Testis (tissue), 2 donors: ENCODE measurements around the gene PSEN1.

Experiments used
- POLR2A ChIP-seq: fragments of 450-650 bp; IDR thresholded peaks from one replicate; pipeline ENCODE4 v1.6.1; 2017; ENCODE audit warnings: antibody characterized with exemption, mild to moderate bottlenecking, moderate library complexity
- TF ChIP-seq, protein P1 (sequence below), 3 experiments: fragments of 450-650 bp in 2 of 3; fragments of 200-600 bp in 1 of 3; sonication (generic) in 1 of 3; IDR thresholded peaks; one replicate each; pipeline ENCODE4 v1.5.1; 2016 to 2019; ENCODE audit warnings: antibody characterized with exemption in 3 of 3, mild to moderate bottlenecking in 2 of 3, moderate library complexity in 1 of 3

DNA sequence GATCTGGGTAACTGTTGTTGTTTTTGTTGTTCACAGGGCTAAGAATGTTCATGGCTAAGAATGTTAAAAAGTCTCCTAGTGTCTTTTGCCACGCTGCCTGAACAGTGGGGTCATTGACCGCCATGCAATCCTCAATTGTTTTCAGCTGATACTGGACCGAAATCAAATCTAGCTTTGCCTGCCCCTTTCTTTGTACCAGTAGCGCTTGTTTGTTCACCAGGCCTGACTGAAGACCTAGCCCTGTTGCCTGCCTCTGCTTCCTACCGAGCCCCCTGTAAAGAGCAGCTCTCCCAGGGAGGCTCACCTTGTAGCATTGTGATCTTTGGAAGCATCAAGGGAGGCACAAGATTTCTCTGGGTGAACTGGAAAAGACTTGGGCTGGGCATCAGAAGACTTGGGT is 6.7 kb downstream of the PSEN1 start:
- TF ChIP-seq, protein P1, sequence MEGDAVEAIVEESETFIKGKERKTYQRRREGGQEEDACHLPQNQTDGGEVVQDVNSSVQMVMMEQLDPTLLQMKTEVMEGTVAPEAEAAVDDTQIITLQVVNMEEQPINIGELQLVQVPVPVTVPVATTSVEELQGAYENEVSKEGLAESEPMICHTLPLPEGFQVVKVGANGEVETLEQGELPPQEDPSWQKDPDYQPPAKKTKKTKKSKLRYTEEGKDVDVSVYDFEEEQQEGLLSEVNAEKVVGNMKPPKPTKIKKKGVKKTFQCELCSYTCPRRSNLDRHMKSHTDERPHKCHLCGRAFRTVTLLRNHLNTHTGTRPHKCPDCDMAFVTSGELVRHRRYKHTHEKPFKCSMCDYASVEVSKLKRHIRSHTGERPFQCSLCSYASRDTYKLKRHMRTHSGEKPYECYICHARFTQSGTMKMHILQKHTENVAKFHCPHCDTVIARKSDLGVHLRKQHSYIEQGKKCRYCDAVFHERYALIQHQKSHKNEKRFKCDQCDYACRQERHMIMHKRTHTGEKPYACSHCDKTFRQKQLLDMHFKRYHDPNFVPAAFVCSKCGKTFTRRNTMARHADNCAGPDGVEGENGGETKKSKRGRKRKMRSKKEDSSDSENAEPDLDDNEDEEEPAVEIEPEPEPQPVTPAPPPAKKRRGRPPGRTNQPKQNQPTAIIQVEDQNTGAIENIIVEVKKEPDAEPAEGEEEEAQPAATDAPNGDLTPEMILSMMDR (IDR thresholded peaks at IDR 0.05), result no peak
- no peak for TF ChIP-seq POLR2A
